ENCODE results near the gene MRPS24. TPM values are rescaled to one million over a fixed set of nuclear protein-coding genes. Genes with fewer than 3 reads are reported as not detected.

MRPS24 gene
- total and polyA plus RNA-seq, 2 of the 13 experiments (the other 11 are each of a cell fraction or from before 2014, with no cell fraction given), result 135 to 162 TPM

- TF ChIP-seq MEIS1 (CRISPR knock-in tag; IDR thresholded peaks at IDR 0.05; ENCODE audit: borderline replicate concordance), result 0 out of 2 replicates have a peak, but pooled peaks have one; percentile 4
- no peak for TF ChIP-seq HOXA7 (CRISPR knock-in tag; IDR thresholded peaks at IDR 0.05)
- TF ChIP-seq ZNF772 (CRISPR knock-in tag; IDR thresholded peaks at IDR 0.05), result no peak
- 0 out of 2 replicates have a peak, but pooled peaks have one; percentile 11 for TF ChIP-seq SMYD3 (CRISPR knock-in tag; IDR thresholded peaks at IDR 0.05)
- 0 out of 2 replicates have a peak, but pooled peaks have one; percentile 26 for TF ChIP-seq ONECUT2 (CRISPR knock-in tag; IDR thresholded peaks at IDR 0.05)
- TF ChIP-seq BORCS8-MEF2B (CRISPR knock-in tag; IDR thresholded peaks at IDR 0.05), result no peak
- no peak for TF ChIP-seq STAG1 (CRISPR knock-in tag; IDR thresholded peaks at IDR 0.05)
- TF ChIP-seq HNRNPUL1 (IDR thresholded peaks at IDR 0.05; ENCODE audit: low read depth, low read length), result no peak
- no peak for TF ChIP-seq ZC3H13 (CRISPR knock-in tag; IDR thresholded peaks at IDR 0.05)
- TF ChIP-seq PRDM10 (CRISPR knock-in tag; IDR thresholded peaks at IDR 0.05; ENCODE audit: low read depth), result no peak
- TF ChIP-seq EP300 (IDR thresholded peaks at IDR 0.05; ENCODE audit: low read depth in 2 of 2, low read length in 2 of 2), result no peak
- no peak for TF ChIP-seq EP300 (CRISPR knock-in tag; IDR thresholded peaks at IDR 0.05; ENCODE audit: borderline replicate concordance)
- TF ChIP-seq ZNF564 (CRISPR knock-in tag; IDR thresholded peaks at IDR 0.05), result 0 out of 2 replicates have a peak, but pooled peaks have one; percentile 42
- 0 out of 2 replicates have a peak, but pooled peaks have one; percentile 19 for TF ChIP-seq ZNF746 (CRISPR knock-in tag; IDR thresholded peaks at IDR 0.05)
- no peak for TF ChIP-seq POLR2AphosphoS5 (IDR thresholded peaks at IDR 0.05; ENCODE audit: low read depth, low read length)
- no peak for TF ChIP-seq RCOR2 (CRISPR knock-in tag; IDR thresholded peaks at IDR 0.05)
- TF ChIP-seq KDM5A (IDR thresholded peaks at IDR 0.05; ENCODE audit: borderline replicate concordance, low read length), result no peak
- 0 out of 2 replicates have a peak, but pooled peaks have one; percentile 21 for TF ChIP-seq HNF1B (CRISPR knock-in tag; IDR thresholded peaks at IDR 0.05)
- TF ChIP-seq ISL2 (CRISPR knock-in tag; IDR thresholded peaks at IDR 0.05), result no peak
- TF ChIP-seq SMC3 (IDR thresholded peaks at IDR 0.05; ENCODE audit: low read length), result no peak
- no peak for TF ChIP-seq MAZ (IDR thresholded peaks at IDR 0.05; ENCODE audit: borderline replicate concordance, low read depth, low read length)
- peak; percentile 28; the same call in 1 of the 2 replicates for TF ChIP-seq MAZ (CRISPR knock-in tag; IDR thresholded peaks at IDR 0.05; ENCODE audit: low read depth)
- TF ChIP-seq PATZ1 (CRISPR knock-in tag; IDR thresholded peaks at IDR 0.05), result no peak
These were observed 31.1 kb downstream of the MRPS24 start (continued) for GRCh38 chr7:43838201-43838658.

All from HepG2 (cell line).